Astrocyte of the cerebellum (primary cell): ENCODE results near the gene SMG6.
"Not testable (repeated sequence)": the region's sequence is repeated elsewhere in the genome, so short reads cannot be mapped to it uniquely, and the experiment has no call there.

Experiments used
- DNase-seq: peaks from one replicate; pipeline ENCODE4 v3.0.0-alpha.2; 2011; ENCODE audit warnings: low read depth
- H3K4me3 ChIP-seq: 2 replicates; pipeline ENCODE4 v1.5.1; 2011; ENCODE audit warnings: mild to moderate bottlenecking, low read depth, low read length, moderate library complexity
- CTCF ChIP-seq: IDR thresholded peaks from 2 replicates; pipeline ENCODE4 v1.5.1; 2012; ENCODE audit warnings: low read length, low read depth, moderate library complexity, mild to moderate bottlenecking; ENCODE audit errors: missing control alignments
- in situ Hi-C: cut with HindIII; loops from 2 replicates; pipeline ENCODE4 v1.10.0; 2017; ENCODE audit warnings: low sequenced_read_pairs

Gene SMG6

DNA sequence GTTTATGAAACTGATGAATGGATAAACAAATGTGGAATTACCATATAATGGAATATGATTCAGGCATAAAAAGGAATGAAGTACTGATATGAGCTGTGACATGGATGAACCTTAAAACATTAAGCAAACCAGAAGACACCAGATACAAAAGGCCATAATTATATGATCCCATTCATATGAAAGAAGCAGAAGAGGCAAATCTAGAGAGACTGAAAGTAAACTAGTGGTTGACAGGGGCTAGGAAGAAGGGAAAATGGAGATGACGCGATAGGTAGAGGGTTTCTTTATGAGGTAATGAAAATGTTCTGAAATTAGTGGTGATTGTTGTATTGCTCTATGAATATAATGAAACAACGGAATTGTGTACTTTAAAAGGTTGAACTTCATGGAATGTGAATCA is 160.3 kb downstream of the SMG6 start:
- no peak for DNase-seq
- in situ Hi-C loops = loop anchor here (5.0 kb wide), 1 partner anchor 56 kb away; no protein-coding TSS in a partner anchor
- H3K4me3 ChIP-seq = no peak overlapping the region
- no peak for TF ChIP-seq CTCF

DNA sequence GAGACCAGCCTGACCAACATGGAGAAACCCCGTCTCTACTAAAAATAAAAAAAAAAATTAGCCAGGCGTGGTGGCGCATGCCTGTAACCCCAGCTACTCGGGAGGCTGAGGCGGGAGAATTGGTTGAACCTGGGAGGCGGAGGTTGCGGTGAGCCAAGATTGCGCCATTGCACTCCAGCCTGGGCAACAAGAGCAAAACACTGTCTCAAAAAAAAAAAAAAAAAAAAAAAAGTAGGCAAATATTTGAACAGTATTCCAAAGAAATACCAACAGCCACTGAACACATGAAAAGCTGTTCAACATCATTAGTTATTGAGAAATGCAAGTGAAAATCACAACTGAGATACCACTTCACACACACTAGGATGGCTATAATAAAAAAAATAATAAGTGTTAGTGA is 160.9 kb downstream of the SMG6 start:
- in situ Hi-C loops = loop anchor here (5.0 kb wide), 1 partner anchor 55 kb away; no protein-coding TSS in a partner anchor

GRCh38 chr17:2140683-2141082 is 162.9 kb downstream of the SMG6 start:
- no peak for DNase-seq
- in situ Hi-C loops = loop anchor here (5.0 kb wide), 1 partner anchor 53 kb away; no protein-coding TSS in a partner anchor
- no peak for TF ChIP-seq CTCF
- no peak overlapping the region for H3K4me3 ChIP-seq

More for the DNA sequence above, 160.9 kb downstream of the SMG6 start:
- H3K4me3 ChIP-seq, DNase-seq: not testable (repeated sequence)

DNA sequence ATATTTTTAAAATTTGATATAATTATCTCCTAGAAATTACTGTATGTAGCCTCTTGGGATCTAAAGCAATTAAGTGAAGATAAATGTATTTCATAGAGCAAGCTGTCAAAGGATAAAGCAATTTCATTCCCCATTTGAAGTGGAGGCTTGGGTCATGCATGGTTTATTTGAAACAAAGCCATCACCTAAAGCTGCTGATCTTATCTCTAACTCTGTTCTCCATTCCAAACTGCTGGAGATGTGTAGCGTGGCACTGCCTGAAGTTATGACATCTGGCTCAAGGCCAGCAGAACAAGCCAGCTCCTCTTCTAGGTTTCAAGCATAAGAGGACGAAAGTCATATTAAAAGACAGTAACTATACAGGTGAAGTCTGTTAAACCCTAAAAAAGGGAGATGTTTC is 164.8 kb downstream of the SMG6 start:
- in situ Hi-C loops = no loop called here
- DNase-seq = no peak
- H3K4me3 ChIP-seq = no peak overlapping the region
- TF ChIP-seq CTCF = no peak

DNA sequence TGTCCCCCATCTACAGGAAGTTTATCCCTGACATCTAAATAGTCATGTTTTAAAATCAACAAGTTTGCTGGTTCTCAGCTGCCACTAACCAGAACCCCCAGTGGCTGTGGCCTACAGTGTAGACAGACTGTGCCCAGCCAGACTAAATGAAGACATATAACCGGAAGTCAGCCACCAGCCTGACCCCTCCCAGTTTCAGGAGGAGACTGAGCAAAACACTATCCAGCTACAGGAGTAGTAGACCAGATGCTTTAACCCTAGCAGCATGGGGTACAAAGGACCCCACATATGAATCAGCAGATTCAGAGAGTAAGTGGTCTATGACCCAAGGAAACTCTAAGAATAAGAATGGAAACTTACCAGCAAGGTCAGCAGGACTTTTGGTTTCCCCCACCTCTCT is 165.3 kb downstream of the SMG6 start:
- TF ChIP-seq CTCF = no peak
- in situ Hi-C loops = no loop called here
- no peak for DNase-seq
- H3K4me3 ChIP-seq = no peak overlapping the region

DNA sequence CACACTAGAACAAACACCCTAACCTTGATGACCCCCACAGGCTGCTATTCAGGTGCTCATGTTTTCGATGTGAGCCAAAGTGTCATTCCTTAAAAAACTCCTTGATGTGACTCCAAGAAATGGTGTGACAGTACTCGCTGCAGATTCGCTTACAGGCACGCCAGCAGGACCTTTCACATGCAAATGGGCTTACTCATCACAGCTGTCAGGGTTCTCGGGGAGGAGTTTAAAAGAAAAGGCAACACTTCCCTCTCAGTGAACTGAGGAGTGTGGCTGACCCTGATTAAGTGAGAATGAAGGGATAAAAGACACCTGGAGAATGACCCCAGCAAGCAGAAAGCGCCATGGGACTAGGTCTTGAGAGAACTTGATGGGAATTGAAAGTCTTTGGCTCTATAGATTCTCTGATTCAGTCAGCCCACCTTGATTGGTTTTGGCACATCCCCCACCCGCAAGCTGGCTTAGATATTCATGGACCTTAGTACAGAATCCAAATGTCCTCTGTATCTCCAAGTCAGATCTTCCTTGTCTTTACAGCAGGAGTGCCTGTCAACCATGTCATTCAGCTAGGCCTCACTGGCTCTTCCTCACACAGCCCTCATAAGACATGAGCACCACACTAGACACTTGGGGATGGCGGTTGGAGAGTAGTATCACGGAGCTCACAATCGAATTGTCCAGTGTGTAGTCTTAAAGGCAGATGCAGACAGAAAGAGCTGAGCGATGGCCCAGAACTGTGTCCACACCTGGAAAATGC is 166.1 kb downstream of the SMG6 start:
- DNase-seq = peak; percentile 52
- in situ Hi-C loops = no loop called here
- TF ChIP-seq CTCF = no peak
- no peak overlapping the region for H3K4me3 ChIP-seq

- DNase-seq = no peak
- no peak for TF ChIP-seq CTCF
- in situ Hi-C loops = no loop called here
- H3K4me3 ChIP-seq = no peak overlapping the region
Measured at GRCh38 chr17:2136241-2136640, 167.3 kb downstream of the SMG6 start.
